GM19372 (cell line): ENCODE results near the gene CRTAC1.

Experiments
- ATAC-seq: cut with Tn5 transposase; IDR thresholded peaks from one replicate; pipeline ENCODE4 v1.9.1; 2021; ENCODE audit warnings: mild to moderate bottlenecking, low read depth, moderate library complexity; ENCODE audit not compliant: unreplicated experiment

Gene CRTAC1

DNA sequence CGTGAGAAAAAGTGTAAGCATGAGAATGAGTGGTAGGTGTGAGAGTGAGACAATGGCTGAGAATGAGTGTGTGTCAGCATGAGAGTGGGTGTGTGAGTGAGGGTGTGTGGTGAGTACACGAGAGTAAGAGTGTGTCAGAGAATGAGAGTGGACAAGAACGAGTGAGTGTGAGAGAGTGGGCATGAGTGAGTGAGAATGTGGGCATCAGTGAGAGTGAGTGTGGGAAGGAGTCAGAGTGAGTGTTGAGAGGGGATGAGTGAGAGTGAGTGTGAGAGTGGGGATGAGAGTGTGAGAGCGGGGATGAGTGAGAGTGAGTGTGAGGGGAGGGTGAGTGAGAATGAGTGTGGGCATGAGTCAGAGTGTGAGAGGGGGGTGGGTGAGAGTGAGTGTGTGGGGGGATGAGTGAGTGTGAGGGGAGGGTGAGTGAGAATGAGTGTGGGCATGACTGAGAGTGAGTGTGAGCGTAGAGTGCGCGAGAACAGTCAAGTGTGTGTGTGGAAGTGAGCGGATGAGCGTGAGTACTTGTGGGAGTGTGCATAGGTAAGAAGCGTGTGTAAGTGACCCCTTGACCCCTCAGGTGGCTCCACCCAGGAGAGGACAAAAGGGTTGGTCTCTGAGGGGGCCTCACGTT lies 105.0 kb downstream of the CRTAC1 start:
- no peak for ATAC-seq

DNA sequence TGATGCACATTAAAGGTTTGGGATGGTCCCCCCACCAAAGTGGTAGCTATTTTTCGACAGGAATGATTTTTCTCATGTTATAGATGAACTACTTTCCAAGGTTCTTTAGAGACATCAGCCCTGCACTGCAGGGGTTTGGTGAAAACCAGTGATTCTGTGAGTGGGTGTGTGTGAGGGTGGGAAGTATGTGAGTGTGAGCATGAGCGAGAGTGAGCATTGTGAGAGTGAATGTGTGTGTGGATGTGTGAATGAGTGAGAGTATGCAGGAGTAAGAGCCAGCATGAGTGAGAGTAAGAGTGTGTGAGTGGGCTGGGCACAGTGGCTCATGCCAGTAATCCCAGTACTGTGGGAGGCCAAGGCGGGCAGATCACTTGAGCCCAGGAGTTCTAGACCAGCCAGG lies 105.7 kb downstream of the CRTAC1 start:
- ATAC-seq, result no peak

- ATAC-seq, result no peak
Observed at GRCh38 chr10:97923476-97923875, 106.9 kb downstream of the CRTAC1 start.

- ATAC-seq, result no peak
Observed at GRCh38 chr10:97923057-97923456, 107.4 kb downstream of the CRTAC1 start.

- ATAC-seq, result no peak
Observed at GRCh38 chr10:97922022-97922758, 108.2 kb downstream of the CRTAC1 start.

DNA sequence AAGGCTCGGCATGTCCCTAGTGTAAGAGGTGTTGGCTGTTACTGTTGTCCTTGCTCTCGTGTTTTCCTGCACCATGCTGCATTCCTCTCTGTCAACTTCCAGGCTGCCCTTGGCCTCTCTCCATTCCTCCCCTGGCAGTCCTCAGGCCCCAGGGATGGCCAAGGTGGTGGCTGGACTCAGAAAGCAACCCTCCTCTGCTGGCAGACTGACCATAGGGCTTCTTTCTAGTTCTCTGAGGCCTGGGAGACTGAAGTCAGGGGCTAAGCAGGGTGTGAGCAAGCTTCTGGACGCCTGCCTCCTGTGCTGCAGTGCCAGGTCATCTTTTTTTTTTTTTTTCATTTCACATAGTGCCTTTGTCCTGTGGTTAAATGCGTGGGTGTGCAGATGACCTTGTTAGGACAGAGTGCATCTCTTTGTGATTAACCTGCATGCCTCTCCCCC lies 108.8 kb downstream of the CRTAC1 start:
- no peak for ATAC-seq

GRCh38 chr10:97920865-97921264 lies 109.6 kb downstream of the CRTAC1 start:
- ATAC-seq, result no peak

GRCh38 chr10:97919012-97919411 lies 111.4 kb downstream of the CRTAC1 start:
- no peak for ATAC-seq

GRCh38 chr10:97916586-97916985 lies 113.8 kb downstream of the CRTAC1 start:
- ATAC-seq, result no peak

- no peak for ATAC-seq
Observed at GRCh38 chr10:97915346-97916131, 114.9 kb downstream of the CRTAC1 start.

DNA sequence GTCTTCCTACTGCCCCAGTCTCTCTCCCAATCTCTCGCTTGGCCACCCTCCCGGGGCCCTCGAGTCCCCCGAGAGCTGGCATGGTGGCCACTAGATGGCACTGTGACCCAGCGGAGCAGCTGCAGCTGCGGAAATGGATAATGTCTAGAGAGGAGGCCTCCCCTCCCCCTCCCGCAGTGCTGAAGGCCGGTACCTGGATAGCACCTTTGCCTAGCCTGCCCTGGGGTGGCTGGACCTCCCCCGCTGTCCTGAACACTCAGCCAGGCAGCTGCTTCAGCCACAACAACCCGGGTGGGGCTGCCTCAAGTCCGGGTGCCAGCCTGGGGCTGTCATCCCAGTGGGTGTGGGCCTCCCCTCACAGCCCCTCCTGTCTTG lies 115.6 kb downstream of the CRTAC1 start:
- ATAC-seq, result no peak

- ATAC-seq, result no peak
Observed at GRCh38 chr10:97914171-97914836, 116.1 kb downstream of the CRTAC1 start.

DNA sequence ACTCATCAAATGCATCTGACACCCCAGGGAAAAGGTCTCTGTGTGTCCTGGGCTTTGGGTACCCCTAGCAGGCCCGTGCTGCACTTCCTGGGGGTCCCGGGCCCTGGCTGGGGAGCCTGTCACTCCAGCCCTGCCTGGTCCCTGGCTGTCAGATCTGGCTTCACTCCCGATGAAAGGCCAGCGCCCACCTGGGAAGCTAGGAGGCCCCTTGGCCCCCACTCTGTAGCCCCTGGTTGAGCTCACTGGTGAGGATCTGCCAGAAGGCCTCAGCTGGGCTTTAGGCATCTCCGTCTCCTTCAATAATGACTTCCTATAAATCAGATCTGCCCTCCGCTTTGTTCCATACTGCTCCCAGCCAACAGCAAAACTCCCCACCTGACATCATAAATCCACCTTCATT lies 116.8 kb downstream of the CRTAC1 start:
- ATAC-seq, result no peak

DNA sequence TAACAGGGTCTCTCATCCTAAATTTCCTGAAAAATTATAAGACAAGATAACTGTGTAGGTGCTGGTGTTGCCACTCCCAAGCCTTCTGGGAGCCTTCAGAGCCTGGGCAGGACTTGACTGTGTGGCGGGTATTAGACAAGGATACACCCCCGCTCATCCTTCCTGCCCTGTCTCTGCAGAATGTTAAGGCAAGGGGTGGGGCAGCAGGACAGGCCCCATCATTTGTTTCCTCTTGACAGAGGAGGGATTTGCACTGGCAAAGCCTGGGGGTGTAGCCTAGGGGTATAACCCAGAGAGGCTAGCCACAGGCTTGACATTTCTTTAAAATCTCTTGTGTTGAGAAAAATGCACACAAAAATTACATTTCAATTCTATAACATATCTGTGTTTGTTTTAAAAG lies 117.2 kb downstream of the CRTAC1 start:
- no peak for ATAC-seq

DNA sequence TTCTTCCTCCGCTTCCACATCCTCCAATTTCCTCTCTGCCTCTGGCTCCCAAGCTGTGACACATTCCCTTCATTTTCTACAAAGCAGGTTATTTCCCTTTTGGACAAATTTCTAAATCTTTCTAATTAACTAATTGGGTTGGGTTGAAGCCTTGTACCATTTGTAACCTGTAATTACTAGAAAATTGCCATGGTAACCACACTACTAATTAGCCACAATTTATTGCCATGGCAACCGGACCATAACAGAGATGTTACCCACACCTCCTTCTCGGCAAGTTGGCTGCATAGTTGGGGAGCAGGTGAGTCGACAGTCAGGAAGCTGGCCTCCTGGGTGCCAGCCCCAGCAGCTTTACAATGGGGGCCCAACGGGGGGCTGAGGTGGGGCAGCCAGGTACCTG lies 119.2 kb downstream of the CRTAC1 start:
- ATAC-seq, result no peak

GRCh38 chr10:97910661-97911060 lies 119.8 kb downstream of the CRTAC1 start:
- ATAC-seq, result no peak

- ATAC-seq, result no peak
Observed at GRCh38 chr10:97907830-97908229, 122.6 kb downstream of the CRTAC1 start.

DNA sequence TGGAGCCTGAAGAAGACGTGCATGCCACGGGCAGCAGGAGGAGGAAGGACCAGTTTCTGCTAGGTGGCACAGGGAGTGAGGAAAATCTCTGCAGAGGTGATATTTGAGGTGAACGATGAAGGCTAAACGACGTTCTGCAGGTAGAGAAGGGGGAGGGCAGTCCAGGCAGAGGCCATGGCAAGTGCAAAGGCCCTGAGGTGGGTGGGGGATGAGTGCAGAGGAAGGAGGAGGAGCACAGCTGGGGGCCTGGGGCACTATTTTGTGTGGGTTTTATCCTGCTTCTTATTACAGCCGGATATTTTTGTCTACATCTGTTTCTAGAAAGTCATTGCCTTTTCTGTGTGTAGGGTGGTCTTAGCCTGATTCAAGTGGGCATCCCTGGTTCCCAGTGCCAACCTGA lies 123.2 kb downstream of the CRTAC1 start:
- ATAC-seq, result no peak

GRCh38 chr10:97905276-97905675 lies 125.1 kb downstream of the CRTAC1 start:
- no peak for ATAC-seq

- no peak for ATAC-seq
Observed at GRCh38 chr10:97904576-97904975, 125.8 kb downstream of the CRTAC1 start.

- no peak for ATAC-seq
Observed at GRCh38 chr10:97904018-97904381, 126.4 kb downstream of the CRTAC1 start.
